H1 (cell line): Measurements from ENCODE around the gene TRABD2A. TPM values are rescaled to one million over a fixed set of nuclear protein-coding genes. Genes with fewer than 3 reads are reported as not detected.

Source experiments
- CTCF ChIA-PET: fragments of 300-600 bp; sonication (Branson Sonifier 250); formaldehyde crosslinking; loops from one replicate; lab custom pipeline; 2021; ENCODE audit not compliant: partially characterized antibody; lab: Charles Lee
- POLR2A ChIA-PET: fragments of 300-600 bp; sonication (Branson Sonifier 250); formaldehyde crosslinking; loops from one replicate; lab custom pipeline; 2021; ENCODE audit warnings: inconsistent platforms; ENCODE audit not compliant: partially characterized antibody; lab: Charles Lee
- DNase-seq, 2 experiments: peaks; one replicate each; pipeline versions ENCODE4 v3.0.0 to v3.0.0-alpha.2; 2010 to 2022; ENCODE audit warnings: low spot score in 2 of 2, low read depth in 1 of 2, mixed read lengths in 1 of 2
- FAIRE-seq: peaks from 2 replicates; lab custom pipeline; 2011; peaks lifted over from hg19 to GRCh38; lab: Jason Lieb, UNC
- H2AFZ ChIP-seq: 2 replicates; pipeline ENCODE4 v1.8.1; 2012; ENCODE audit warnings: low read length, inconsistent platforms
- H2AK5ac ChIP-seq: 2 replicates; pipeline ENCODE4 v1.6.1; 2013; ENCODE audit warnings: low read depth, low read length
- H2BK120ac ChIP-seq: replicated peaks from 2 replicates; pipeline ENCODE3; 2013; ENCODE audit warnings: low read depth, low read length, inconsistent platforms
- H2BK12ac ChIP-seq: 2 replicates; pipeline ENCODE4 v1.6.1; 2013; ENCODE audit warnings: low read depth, low read length
- H2BK15ac ChIP-seq: 2 replicates; pipeline ENCODE4 v1.6.1; 2013; ENCODE audit warnings: low read length
- H2BK20ac ChIP-seq: 2 replicates; pipeline ENCODE4 v1.6.1; 2013; ENCODE audit warnings: low read length
- H2BK5ac ChIP-seq: 2 replicates; pipeline ENCODE4 v1.6.1; 2013; ENCODE audit warnings: low read depth, low read length
- H3K14ac ChIP-seq: 2 replicates; pipeline ENCODE4 v1.6.1; 2013; ENCODE audit warnings: inconsistent platforms; ENCODE audit not compliant: insufficient read length
- H3K18ac ChIP-seq: 2 replicates; pipeline ENCODE4 v1.6.1; 2013; ENCODE audit warnings: low read length; ENCODE audit errors: extremely low read depth
- H3K23ac ChIP-seq: 2 replicates; pipeline ENCODE4 v1.6.1; 2013; ENCODE audit warnings: inconsistent platforms; ENCODE audit not compliant: insufficient read length
- H3K23me2 ChIP-seq: 2 replicates; pipeline ENCODE4 v1.6.1; 2013; ENCODE audit warnings: low read depth, low read length
- H3K27ac ChIP-seq: 2 replicates; pipeline ENCODE4 v1.6.1; 2011; ENCODE audit warnings: low read depth, low read length, inconsistent platforms
- H3K27me3 ChIP-seq, 4 experiments: replicated peaks in 1 of 4; 1 replicate in 1 of 4; 2 replicates in 3 of 4; pipeline versions ENCODE4 v1.6.1 to v1.8.1; 2011 to 2013; ENCODE audit warnings: low read length in 3 of 4, mild to moderate bottlenecking in 3 of 4, inconsistent platforms in 2 of 4, mixed read lengths in 2 of 4, moderate library complexity in 1 of 4; ENCODE audit not compliant: control insufficient read depth in 3 of 4, insufficient read depth in 3 of 4; ENCODE audit errors: extremely low read depth in 1 of 4
- H3K36me3 ChIP-seq, 4 experiments: 2 replicates each; pipeline versions ENCODE4 v1.6.1 to v1.8.1; 2011 to 2013; ENCODE audit warnings: mild to moderate bottlenecking in 4 of 4, low read length in 3 of 4, moderate library complexity in 2 of 4, control low read depth in 1 of 4, inconsistent platforms in 1 of 4; ENCODE audit not compliant: insufficient read depth in 4 of 4, control insufficient read depth in 2 of 4
- H3K4ac ChIP-seq: replicated peaks from 2 replicates; pipeline ENCODE3; 2013; ENCODE audit warnings: low read length, low read depth, mixed read lengths, inconsistent platforms; ENCODE audit not compliant: insufficient read length
- H3K4me1 ChIP-seq, 4 experiments: replicated peaks in 1 of 4; 1 replicate in 1 of 4; 2 replicates in 3 of 4; pipeline versions ENCODE4 v1.6.1 to v1.8.1; 2011 to 2013; ENCODE audit warnings: low read length in 3 of 4, inconsistent platforms in 2 of 4, mixed read lengths in 1 of 4; ENCODE audit not compliant: insufficient read depth in 4 of 4, control insufficient read depth in 3 of 4
- H3K4me2 ChIP-seq, 2 experiments: 2 replicates each; pipeline versions ENCODE4 v1.6.1 to v1.8.1; 2011 to 2013; ENCODE audit warnings: low read depth in 2 of 2, low read length in 2 of 2, control low read depth in 1 of 2, inconsistent platforms in 1 of 2, mild to moderate bottlenecking in 1 of 2; ENCODE audit not compliant: insufficient read depth in 1 of 2
- H3K4me3 ChIP-seq, 4 experiments: fragments of 200-600, 300-600 bp in 1 of 4; sonication (generic), shearing (Covaris generic), sonication (Bioruptor Twin) in 1 of 4; 2 replicates each; pipeline versions ENCODE4 v1.5.1 to v1.8.1; 2011 to 2016; ENCODE audit warnings: low read length in 4 of 4, low read depth in 3 of 4, control low read depth in 2 of 4, inconsistent platforms in 2 of 4, mild to moderate bottlenecking in 2 of 4, mixed read lengths in 1 of 4, moderate library complexity in 1 of 4; ENCODE audit not compliant: insufficient read depth in 2 of 4; ENCODE audit errors: extremely low read depth in 1 of 4
- H3K56ac ChIP-seq: replicated peaks from 2 replicates; pipeline ENCODE3; 2013; ENCODE audit warnings: low read depth, mild to moderate bottlenecking, mixed read lengths, low read length, inconsistent platforms; ENCODE audit not compliant: insufficient read length
- H3K79me1 ChIP-seq: 2 replicates; pipeline ENCODE4 v1.6.1; 2013; ENCODE audit warnings: low read depth, low read length, control low read depth
- H3K79me2 ChIP-seq, 2 experiments: 2 replicates each; pipeline versions ENCODE4 v1.6.1 to v1.8.1; 2012 to 2013; ENCODE audit warnings: low read length in 2 of 2, mild to moderate bottlenecking in 2 of 2, inconsistent platforms in 1 of 2; ENCODE audit not compliant: insufficient read depth in 2 of 2, control insufficient read depth in 1 of 2
- H3K9ac ChIP-seq, 4 experiments: replicated peaks in 1 of 4; 1 replicate in 1 of 4; 2 replicates in 3 of 4; pipeline versions ENCODE4 v1.6.1 to v1.8.1; 2011 to 2013; ENCODE audit warnings: low read depth in 3 of 4, low read length in 3 of 4, control low read depth in 2 of 4, mild to moderate bottlenecking in 2 of 4, moderate library complexity in 2 of 4, inconsistent platforms in 1 of 4; ENCODE audit errors: extremely low read depth in 1 of 4
- H3K9me3 ChIP-seq, 2 experiments: 2 replicates each; pipeline versions ENCODE4 v1.6.1 to v1.8.1; 2012 to 2013; ENCODE audit warnings: mild to moderate bottlenecking in 2 of 2, moderate library complexity in 2 of 2, control low read depth in 1 of 2, inconsistent platforms in 1 of 2, low read depth in 1 of 2, low read length in 1 of 2, mixed read lengths in 1 of 2; ENCODE audit not compliant: insufficient read depth in 2 of 2
- H4K20me1 ChIP-seq, 2 experiments: replicated peaks in 1 of 2; 2 replicates each; pipeline versions ENCODE3 to v1.8.1; 2011 to 2013; ENCODE audit warnings: inconsistent platforms in 2 of 2, low read length in 2 of 2, mild to moderate bottlenecking in 1 of 2; ENCODE audit not compliant: insufficient read depth in 2 of 2, control insufficient read depth in 1 of 2
- H4K5ac ChIP-seq: 2 replicates; pipeline ENCODE4 v1.6.1; 2013; ENCODE audit warnings: low read length, low read depth, mixed read lengths, inconsistent platforms; ENCODE audit not compliant: insufficient read length
- H4K8ac ChIP-seq: 2 replicates; pipeline ENCODE4 v1.8.0; 2013; ENCODE audit warnings: mild to moderate bottlenecking, moderate library complexity, low read length, inconsistent platforms; ENCODE audit not compliant: insufficient read depth; ENCODE audit errors: extremely low read depth
- H4K91ac ChIP-seq: replicated peaks from 2 replicates; pipeline ENCODE3; 2013; ENCODE audit warnings: low read length, mixed read lengths, inconsistent platforms; ENCODE audit not compliant: insufficient read length
- BACH1 ChIP-seq: IDR thresholded peaks from 2 replicates; pipeline ENCODE4 v1.6.1; 2012; ENCODE audit warnings: low read length, improper control_type of control experiment
- BCL11A ChIP-seq, 2 experiments: IDR thresholded peaks; one replicate each; pipeline ENCODE4 v1.6.1; 2011; ENCODE audit warnings: low read depth in 2 of 2, low read length in 2 of 2, mild to moderate bottlenecking in 2 of 2
- BRCA1 ChIP-seq: IDR thresholded peaks from 2 replicates; pipeline ENCODE4 v1.6.1; 2012; ENCODE audit warnings: low read depth, low read length, improper control_type of control experiment
- CHD1 ChIP-seq: IDR thresholded peaks from 2 replicates; pipeline ENCODE4 v1.6.1; 2012; ENCODE audit warnings: low read depth, low read length, improper control_type of control experiment
- CTBP2 ChIP-seq: IDR thresholded peaks from 2 replicates; pipeline ENCODE4 v1.7.0; 2011; ENCODE audit warnings: borderline replicate concordance, mild to moderate bottlenecking, moderate library complexity, mixed read lengths, low read length; ENCODE audit not compliant: insufficient read depth, insufficient read length
- HDAC6 ChIP-seq: IDR thresholded peaks from one replicate; pipeline ENCODE4 v1.7.1; 2012; ENCODE audit warnings: low read depth, mild to moderate bottlenecking, inconsistent platforms, low read length, moderate library complexity
- POLR2A ChIP-seq, 2 experiments: IDR thresholded peaks; 1 replicate in 1 of 2; 2 replicates in 1 of 2; pipeline ENCODE4 v1.6.1; 2011; ENCODE audit warnings: low read depth in 2 of 2, low read length in 2 of 2, mild to moderate bottlenecking in 2 of 2; ENCODE audit errors: control extremely low read depth in 1 of 2
- RBBP5 ChIP-seq: IDR thresholded peaks from 2 replicates; pipeline ENCODE4 v1.7.1; 2012; ENCODE audit warnings: low read depth, mild to moderate bottlenecking, inconsistent platforms, low read length, moderate library complexity, borderline replicate concordance
- SIX5 ChIP-seq: IDR thresholded peaks from 2 replicates; pipeline ENCODE4 v1.6.1; 2011; ENCODE audit warnings: mild to moderate bottlenecking, low read depth, low read length
- SUZ12 ChIP-seq: fragments of 200-600 bp; sonication (generic); IDR thresholded peaks from 2 replicates; pipeline ENCODE4 v1.6.1; 2012; ENCODE audit warnings: mild to moderate bottlenecking, inconsistent platforms, low read length, moderate library complexity, mixed read lengths
- TAF1 ChIP-seq: IDR thresholded peaks from 2 replicates; pipeline ENCODE4 v1.6.1; 2011; ENCODE audit warnings: mild to moderate bottlenecking, low read depth, low read length
- YY1 ChIP-seq: IDR thresholded peaks from 2 replicates; pipeline ENCODE4 v1.6.1; 2011; ENCODE audit warnings: low read depth, mild to moderate bottlenecking, low read length
- WGBS, 2 experiments: shearing (Covaris generic) in 1 of 2; methylation state at CpG; one replicate each; pipeline versions ENCODE4 v1.1.6 to v1.1.7; 2013 to 2015; ENCODE audit warnings: low lambda C conversion rate in 2 of 2, mixed read lengths in 2 of 2, inconsistent platforms in 1 of 2, low coverage in 1 of 2, missing lambda C conversion rate in 1 of 2; ENCODE audit not compliant: insufficient replicate concordance in 2 of 2, insufficient coverage in 1 of 2, insufficient read length in 1 of 2; ENCODE audit errors: extremely low coverage in 1 of 2, missing lambda C conversion rate in 1 of 2; 5-methylcytosine and 5-hydroxymethylcytosine counted together
- polyA plus RNA-seq, 7 experiments: library from polyadenylated mRNA; depleted of rRNA in 3 of 7; stranded (reverse) in 5 of 7; unstranded in 2 of 7; fragments of >200 nt in 5 of 7; fragments of 200-250 nt in 2 of 7; gene quantifications; 1 replicate in 5 of 7; 2 replicates in 1 of 7; 4 replicates in 1 of 7; pipeline versions ENCODE4 v1.2.1 to v1.2.3, GENCODE V29; 2011 to 2013; ENCODE audit warnings: missing spikeins in 2 of 7, mixed read lengths in 2 of 7
- total RNA-seq: library from RNA; stranded (reverse); fragmentation: NEBNext Ultra II Directional; extraction: Animal tissue kit (Norgen Biotek cat#: 25700); gene quantifications from 2 replicates; pipeline ENCODE4 v1.2.1, GENCODE V29; 2021
- TF ChIP-seq, protein P1 (sequence below): IDR thresholded peaks from 2 replicates; pipeline ENCODE4 v1.6.1; 2012; ENCODE audit warnings: low read length, inconsistent platforms
- TF ChIP-seq, protein P2 (sequence below): IDR thresholded peaks from 2 replicates; pipeline ENCODE4 v1.6.1; 2012; ENCODE audit warnings: inconsistent platforms

The TRABD2A gene
- total and polyA plus RNA-seq, 2 of the 8 experiments (the other 6 are each of a cell fraction or from before 2014, with no cell fraction given): 17.3 to 18.6 TPM

DNA sequence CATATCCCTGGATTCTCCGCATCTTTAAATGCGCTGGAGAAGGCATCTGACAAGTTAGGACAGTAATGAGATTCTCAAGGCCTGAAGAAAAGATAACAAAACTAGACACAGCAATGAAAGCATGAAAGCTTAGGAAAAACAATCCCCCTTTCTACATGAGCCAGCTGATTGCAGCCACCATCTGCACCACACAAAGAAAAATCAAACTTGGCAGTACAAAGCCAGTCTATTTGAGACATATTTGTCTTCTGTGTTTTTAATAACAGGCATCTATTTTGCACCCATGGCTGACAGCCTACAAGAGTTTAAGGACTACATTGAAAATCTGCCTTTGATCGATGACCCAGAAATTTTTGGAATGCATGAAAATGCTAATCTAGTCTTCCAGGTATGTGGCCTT lies 83.6 kb downstream of the TRABD2A start:
- H4K91ac ChIP-seq: no peak overlapping the region
- no peak overlapping the region for H2BK15ac ChIP-seq
- H3K36me3 ChIP-seq: no peaks in the 10 kb centered on the region
- H4K8ac ChIP-seq: no peak overlapping the region
- 0 out of 2 replicates have a peak overlapping the region, but pooled peaks have one; percentile 11 for H2AFZ ChIP-seq
- H3K79me1 ChIP-seq: no peaks in the 10 kb centered on the region
- ChIA-PET POLR2A (no interaction called here), CTCF (interaction anchor here (0.9 to 1.5 kb wide), 3 partner anchors 55 to 129 kb away, joined by 3 read pairs; no protein-coding TSS in a partner anchor)
- H3K4me3 ChIP-seq: no peak overlapping the region
- WGBS, 2 experiments: 94% methylated on average over 3 of the region's 3 CpGs; no CpG with 5 or more reads in 1 of the 2 experiments
- no peaks in the 10 kb centered on the region for H3K27me3 ChIP-seq
- H3K56ac ChIP-seq: no peak overlapping the region
- H2BK5ac ChIP-seq: no peak overlapping the region
- H2BK20ac ChIP-seq: no peak overlapping the region
- DNase-seq (no peak), FAIRE-seq (no peak)
- no peak overlapping the region for H2AK5ac ChIP-seq
- no peak overlapping the region for H4K5ac ChIP-seq
- H3K14ac ChIP-seq: no peak overlapping the region
- H3K9me3 ChIP-seq: no peaks in the 10 kb centered on the region; a peak in 1 of 4 replicates
- no peak overlapping the region for H2BK12ac ChIP-seq
- no peak overlapping the region for H3K4me2 ChIP-seq
- H3K4me1 ChIP-seq: peaks cover 3 to 12% (median 9%) of the 10 kb centered on the region in 4 experiments
- no peaks in the 10 kb centered on the region; the same call in 1 of the 2 replicates for H3K23me2 ChIP-seq
- H3K23ac ChIP-seq: no peak overlapping the region
- H4K20me1 ChIP-seq: no peaks in the 10 kb centered on the region
- no peak overlapping the region for H3K9ac ChIP-seq
- H3K18ac ChIP-seq: no peak overlapping the region
- no peak overlapping the region for H3K4ac ChIP-seq
- H2BK120ac ChIP-seq: no peak overlapping the region
- H3K27ac ChIP-seq: no peak overlapping the region
- no peaks in the 10 kb centered on the region for H3K79me2 ChIP-seq
- TF ChIP-seq HDAC6 (no peak), SUZ12 (no peak), POLR2A (IDR thresholded peaks at IDR 0.05; ENCODE audit: control extremely low read depth in 1 of 2, low read depth in 2 of 2, low read length in 2 of 2) (no peak), TAF1 (no peak), RBBP5 (no peak), SIX5 (no peak), CTBP2 (no peak), BRCA1 (no peak), CHD1 (no peak), BACH1 (no peak), YY1 (no peak), BCL11A (IDR thresholded peaks at IDR 0.05; ENCODE audit: low read depth in 2 of 2, low read length in 2 of 2) (no peak)
- TF ChIP-seq, protein P1, sequence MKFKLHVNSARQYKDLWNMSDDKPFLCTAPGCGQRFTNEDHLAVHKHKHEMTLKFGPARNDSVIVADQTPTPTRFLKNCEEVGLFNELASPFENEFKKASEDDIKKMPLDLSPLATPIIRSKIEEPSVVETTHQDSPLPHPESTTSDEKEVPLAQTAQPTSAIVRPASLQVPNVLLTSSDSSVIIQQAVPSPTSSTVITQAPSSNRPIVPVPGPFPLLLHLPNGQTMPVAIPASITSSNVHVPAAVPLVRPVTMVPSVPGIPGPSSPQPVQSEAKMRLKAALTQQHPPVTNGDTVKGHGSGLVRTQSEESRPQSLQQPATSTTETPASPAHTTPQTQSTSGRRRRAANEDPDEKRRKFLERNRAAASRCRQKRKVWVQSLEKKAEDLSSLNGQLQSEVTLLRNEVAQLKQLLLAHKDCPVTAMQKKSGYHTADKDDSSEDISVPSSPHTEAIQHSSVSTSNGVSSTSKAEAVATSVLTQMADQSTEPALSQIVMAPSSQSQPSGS: no peak
- TF ChIP-seq, protein P2, sequence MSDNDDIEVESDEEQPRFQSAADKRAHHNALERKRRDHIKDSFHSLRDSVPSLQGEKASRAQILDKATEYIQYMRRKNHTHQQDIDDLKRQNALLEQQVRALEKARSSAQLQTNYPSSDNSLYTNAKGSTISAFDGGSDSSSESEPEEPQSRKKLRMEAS: no peak
